RKO (cell line): Measurements from ENCODE around the gene NEK5.

ENCODE experiments used
- DNase-seq: peaks from one replicate; pipeline ENCODE4 v3.0.0-alpha.2; 2016; ENCODE audit warnings: low spot score

Gene NEK5

GRCh38 chr13:52009946-52010345 is 118.9 kb downstream of the NEK5 start:
- DNase-seq = no peak

DNA sequence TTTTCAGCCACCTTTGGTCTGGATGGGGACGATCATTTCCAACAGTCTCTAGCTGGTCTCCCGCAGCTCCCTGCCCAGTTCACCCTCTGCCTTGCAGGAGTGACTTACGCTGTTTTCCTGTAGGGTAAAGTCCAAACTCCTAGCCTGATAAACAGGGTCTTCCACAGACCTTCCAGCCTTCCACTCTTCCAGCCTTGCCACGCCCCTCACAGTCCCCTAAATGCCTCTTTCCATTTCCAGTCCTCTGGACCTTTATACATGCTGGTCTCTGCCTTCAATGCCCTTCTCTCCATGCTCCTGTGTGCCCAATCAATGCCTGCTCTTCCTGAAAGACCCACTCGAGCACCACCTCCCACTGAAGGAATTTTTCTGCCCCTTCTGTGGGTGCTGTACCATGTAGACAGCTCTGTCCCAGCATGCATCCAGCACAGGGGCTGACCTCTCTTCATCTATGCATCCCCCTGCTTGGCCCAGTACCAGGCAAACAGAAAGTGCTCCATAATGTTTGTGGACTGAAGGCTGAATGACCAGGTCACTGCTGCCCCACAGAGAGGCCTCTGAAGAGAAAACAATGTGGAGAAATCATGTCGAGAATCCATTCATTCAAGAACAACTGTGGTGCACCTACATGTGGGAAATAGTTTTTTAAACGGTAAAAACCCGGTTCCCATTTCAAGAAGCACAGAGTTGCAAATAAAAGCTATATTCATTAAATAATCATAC is 122.2 kb downstream of the NEK5 start:
- DNase-seq = no peak

GRCh38 chr13:52005841-52006522 is 122.9 kb downstream of the NEK5 start:
- DNase-seq = no peak

DNA sequence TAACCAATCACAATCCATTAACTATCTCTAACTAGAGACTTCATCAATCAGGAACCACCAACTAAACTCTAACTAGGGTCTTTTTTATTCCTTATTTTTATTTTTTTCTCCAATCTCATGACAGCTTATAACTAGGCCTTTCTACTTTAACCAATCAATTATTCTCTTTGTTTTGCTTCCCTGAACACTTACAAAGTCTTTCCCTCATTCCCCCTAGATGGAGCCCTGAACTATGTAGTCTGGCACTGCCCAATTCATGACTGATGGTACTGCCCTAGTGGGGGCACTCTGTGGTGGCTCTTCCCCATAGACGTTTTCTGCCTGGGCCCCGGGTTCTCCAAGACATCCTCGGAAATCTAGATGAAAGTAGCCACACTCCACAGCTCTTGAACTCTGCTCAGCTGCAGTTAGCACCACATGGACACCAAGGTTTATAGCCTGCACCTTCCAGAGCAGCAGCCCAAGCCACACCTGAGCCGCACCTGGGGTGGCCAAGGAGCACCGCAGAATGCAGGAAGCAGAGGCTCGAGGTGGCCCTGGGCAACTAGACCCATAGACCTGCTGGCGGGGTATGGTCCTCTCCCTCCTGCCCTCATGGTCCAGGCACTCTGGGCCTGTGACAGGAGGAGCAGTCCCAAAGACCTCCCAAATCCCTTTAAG is 124.2 kb downstream of the NEK5 start:
- no peak for DNase-seq

DNA sequence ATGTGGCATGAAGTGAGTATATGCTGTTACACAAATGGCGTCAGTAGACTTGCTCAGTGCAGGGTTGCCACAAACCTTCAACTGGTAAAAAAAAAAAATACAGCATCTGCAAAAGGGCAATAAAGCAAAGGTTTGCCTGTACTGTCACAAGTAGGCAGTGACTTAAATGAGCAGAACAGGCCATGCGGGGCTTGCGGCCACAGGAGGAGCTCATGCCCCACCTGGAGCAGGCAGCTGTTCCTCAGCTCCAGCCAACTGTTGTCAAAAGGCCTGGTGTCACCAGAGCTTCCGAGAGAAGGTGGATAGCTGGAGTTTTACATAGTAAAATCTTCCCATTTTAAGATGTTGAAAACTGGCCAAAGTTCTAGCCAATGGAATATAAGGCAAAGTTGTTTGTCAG is 125.3 kb downstream of the NEK5 start:
- DNase-seq = no peak

- DNase-seq = no peak
Observed at GRCh38 chr13:52002361-52002760, 126.5 kb downstream of the NEK5 start.

DNA sequence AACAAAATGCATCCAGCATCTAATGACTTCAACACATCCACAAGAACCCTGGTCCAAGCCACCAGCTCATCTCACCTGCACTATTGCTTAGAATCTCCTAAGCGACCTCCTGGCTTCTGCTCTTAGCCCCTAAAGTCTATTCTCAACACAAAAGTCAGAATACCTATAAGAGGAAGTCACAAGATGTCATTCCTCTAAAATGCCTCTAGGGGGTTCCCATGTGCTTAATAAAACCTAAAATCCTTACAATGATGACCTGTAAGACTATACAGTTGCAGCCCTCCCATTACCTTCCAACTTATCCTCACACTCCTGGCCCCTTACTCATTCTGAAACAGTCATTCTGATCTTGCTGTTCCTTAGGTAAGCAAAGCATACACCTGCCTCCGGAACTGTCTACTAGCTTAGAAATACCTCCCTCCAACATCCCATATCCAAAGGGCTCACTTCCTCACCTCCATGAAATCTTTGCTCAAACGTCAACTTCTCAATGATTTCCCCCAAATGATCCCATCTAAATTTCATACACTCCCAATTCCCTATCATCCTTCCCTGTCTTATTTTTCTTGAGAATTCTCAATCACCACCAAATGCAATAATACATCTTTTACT is 127.6 kb downstream of the NEK5 start:
- peak; percentile 80 for DNase-seq

DNA sequence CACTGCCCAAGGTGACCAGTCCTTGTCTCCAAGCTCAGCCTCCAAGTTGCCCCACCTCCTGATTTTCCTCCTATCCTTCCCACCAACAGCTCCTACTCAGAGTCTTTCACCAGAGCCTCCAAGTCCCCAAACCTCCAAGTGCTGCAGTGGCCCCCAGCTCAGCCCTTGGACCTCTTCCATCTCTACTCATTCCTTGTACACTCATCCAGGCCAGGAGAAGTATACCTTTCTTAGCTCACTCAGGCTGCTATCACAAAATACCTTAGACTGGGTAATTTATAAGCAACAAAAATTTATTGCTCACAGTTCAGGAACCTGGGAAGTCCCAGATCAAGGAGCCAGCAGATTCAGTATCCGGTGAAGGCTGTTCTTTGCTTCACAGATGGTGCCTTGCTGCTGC is 129.0 kb downstream of the NEK5 start:
- DNase-seq = no peak

GRCh38 chr13:51999510-51999911 is 129.4 kb downstream of the NEK5 start:
- no peak for DNase-seq

GRCh38 chr13:51998723-51999509 is 130.0 kb downstream of the NEK5 start:
- DNase-seq = no peak

DNA sequence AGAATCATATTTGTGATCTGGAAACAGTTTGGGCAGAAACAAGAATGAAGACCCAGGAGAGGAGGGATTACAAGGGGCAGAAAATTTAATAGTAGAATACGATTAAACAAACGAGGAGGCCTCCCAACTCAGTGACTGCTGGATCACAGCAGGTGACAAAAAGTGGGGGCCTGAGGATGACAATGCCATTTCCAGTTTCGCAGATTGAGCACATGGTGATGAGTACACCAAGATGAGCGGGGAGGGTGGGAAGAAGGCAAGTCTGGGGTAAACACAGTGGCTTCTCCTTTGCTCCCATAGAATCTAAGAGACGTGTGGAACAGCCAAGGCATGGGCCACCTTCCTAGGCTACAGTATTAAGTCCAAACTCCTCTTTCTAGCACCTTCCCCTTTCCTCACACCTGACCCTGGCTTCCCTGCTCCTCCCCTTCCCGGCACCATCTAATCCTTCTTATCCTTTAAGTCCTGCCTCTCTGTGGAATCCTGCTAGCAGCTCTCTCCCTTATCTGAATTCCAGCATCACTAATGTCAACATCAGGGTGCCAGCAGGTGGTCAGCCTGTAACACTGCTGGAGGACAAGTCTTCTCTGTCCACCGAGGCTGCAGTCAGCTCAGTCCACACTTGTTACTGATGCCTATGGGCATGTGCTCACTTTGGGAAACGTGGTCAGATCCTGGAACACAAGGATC is 131.1 kb downstream of the NEK5 start:
- no peak for DNase-seq

GRCh38 chr13:51997186-51997585 is 131.7 kb downstream of the NEK5 start:
- no peak for DNase-seq

GRCh38 chr13:51996641-51997040 is 132.2 kb downstream of the NEK5 start:
- no peak for DNase-seq

DNA sequence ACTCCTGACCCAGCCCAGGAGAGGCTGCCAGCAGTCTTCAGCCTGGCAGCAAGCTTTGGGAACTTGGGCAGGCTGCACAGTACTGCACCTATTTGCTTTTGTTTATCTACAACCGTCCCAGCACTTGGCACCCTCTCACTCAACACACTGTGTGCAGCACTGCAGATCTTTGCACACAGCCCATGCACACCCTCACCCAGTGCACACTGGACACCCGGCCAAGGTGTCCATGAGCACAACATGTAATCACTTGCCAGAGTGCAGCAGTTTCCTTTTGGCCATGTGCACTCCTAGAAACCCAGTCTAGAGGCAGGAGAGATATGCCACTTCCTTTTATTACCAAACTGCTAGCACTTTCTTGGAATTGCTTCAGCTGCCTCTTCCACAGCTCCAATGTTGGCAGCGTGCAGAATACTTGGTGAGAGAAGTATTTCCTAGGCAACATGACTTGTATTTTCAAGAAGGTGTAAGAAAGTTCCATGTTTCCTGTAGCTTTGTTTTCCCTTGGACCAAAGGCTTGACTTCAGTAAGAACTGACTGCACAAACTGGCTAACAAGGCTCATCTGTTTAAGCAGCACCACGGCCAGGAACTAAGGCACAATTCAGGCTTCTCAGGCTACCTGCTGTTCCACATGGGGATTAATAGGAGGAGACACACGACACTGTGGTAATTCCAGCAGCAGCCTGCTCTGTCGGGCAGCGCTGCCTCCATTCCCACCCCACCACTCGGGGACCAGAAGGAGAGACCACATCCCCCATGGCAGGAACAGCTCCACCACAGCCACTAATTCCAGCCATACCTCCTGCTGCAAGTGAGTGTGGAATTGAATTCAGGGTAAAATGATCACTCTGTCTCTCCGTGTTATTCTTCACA is 133.0 kb downstream of the NEK5 start:
- DNase-seq = no peak

DNA sequence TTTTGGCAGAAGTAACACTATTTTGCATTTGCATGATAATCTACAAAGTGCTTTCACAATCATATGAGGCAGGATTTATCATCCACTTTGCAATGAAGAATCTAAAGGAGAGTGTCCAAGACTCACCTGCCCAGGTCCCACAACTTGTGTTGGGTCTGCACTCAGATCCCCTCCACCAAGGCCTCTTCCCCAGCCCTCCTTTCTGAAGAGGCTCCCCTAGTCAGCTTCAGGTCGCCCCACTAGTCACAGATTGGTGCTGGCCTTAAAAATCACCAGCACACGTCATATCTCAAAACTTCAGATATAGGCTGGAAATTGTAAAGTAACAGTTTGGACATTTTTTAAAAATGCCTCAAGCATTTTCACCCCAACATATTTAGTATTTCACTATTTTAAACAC is 135.2 kb downstream of the NEK5 start:
- DNase-seq = no peak

DNA sequence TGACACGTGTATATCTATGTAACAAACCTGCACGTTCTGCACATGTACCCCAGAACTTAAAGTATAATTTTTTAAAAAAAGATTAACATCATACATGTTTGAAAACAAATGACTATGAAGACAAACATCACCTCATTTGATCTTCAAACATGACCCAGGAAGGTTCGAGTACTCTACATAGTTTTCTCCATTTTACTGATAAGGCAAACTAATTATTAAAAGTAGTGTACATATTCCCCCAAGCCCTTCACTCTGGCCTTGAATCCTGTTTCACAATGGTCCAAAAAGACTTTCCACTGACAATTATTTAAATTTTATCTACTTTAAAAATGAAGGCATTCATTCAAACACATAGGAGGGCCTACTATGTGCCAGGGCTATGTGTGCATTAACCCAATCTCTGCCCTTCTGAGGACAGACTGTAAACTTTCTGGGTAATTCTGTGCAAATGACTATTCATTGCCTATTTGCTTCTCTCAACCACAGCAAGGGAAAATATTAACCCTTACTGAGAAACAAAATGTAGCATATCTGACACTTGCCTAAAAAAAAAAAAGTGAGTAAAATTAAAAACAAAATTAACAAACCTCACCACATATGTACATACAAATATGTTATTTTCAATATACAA is 139.8 kb downstream of the NEK5 start:
- DNase-seq = no peak
